Uterus (tissue), 4 donors: ENCODE results near the gene MYOZ3. TPM values are rescaled to one million over a fixed set of nuclear protein-coding genes. Genes with fewer than 3 reads are reported as not detected.
A peak's percentile ranks its signal among the peaks of the same experiment; 100 is the strongest.

Experiments
- DNase-seq, 2 donors: peaks; one replicate each; pipeline ENCODE4 v3.0.0-alpha.2; 2019 to 2020
- H3K27ac ChIP-seq, 2 donors: fragments of 200-600 bp; sonication (generic); 1 replicate in 1 of 2; 2 replicates in 1 of 2; pipeline ENCODE4 v1.5.1; 2016 to 2018
- H3K27me3 ChIP-seq, 2 donors: fragments of 200-600 bp; sonication (generic); one replicate each; pipeline ENCODE4 v1.5.1; 2018 to 2019; ENCODE audit warnings: control low read depth in 1 of 2
- H3K36me3 ChIP-seq, 2 donors: fragments of 200-600 bp; sonication (generic); one replicate each; pipeline ENCODE4 v1.5.1; 2019; ENCODE audit warnings: control low read depth in 1 of 2
- H3K4me1 ChIP-seq, 2 donors: fragments of 200-600 bp; sonication (generic); one replicate each; pipeline ENCODE4 v1.5.1; 2018 to 2019; ENCODE audit warnings: control low read depth in 1 of 2
- H3K4me3 ChIP-seq, 2 donors: fragments of 200-600 bp; sonication (generic); 1 replicate in 1 of 2; 2 replicates in 1 of 2; pipeline ENCODE4 v1.5.1; 2018 to 2019; ENCODE audit warnings: mild to moderate bottlenecking in 1 of 2
- H3K9me3 ChIP-seq, 2 donors: fragments of 200-600 bp; sonication (generic); one replicate each; pipeline ENCODE4 v1.5.1; 2019; ENCODE audit warnings: control low read depth in 1 of 2
- POLR2A ChIP-seq, 2 donors: fragments of 450-650 bp; IDR thresholded peaks; one replicate each; pipeline ENCODE4 v1.6.1; 2016; ENCODE audit warnings: antibody characterized with exemption in 2 of 2, mild to moderate bottlenecking in 1 of 2, moderate library complexity in 1 of 2
- intact Hi-C: fragments of 100-400 bp; cut with DNase I; formaldehyde crosslinking; loops from one replicate; pipeline ENCODE4 v1.15.1; 2023; ENCODE audit warnings: low total_unique reads
- total RNA-seq, 4 donors: library from RNA; depleted of rRNA in 3 of 4; stranded (reverse); fragments of >200 nt in 3 of 4; gene quantifications; one replicate each; pipeline versions ENCODE4 v1.1.0 to v1.2.4, GENCODE V29; 2014 to 2023
- TF ChIP-seq, protein P1 (sequence below), 4 experiments: fragments of 200-600 bp in 2 of 4; fragments of 450-650 bp in 2 of 4; sonication (generic) in 2 of 4; IDR thresholded peaks; one replicate each; pipeline ENCODE4 v1.5.1; 2016 to 2019; ENCODE audit warnings: antibody characterized with exemption in 4 of 4, mild to moderate bottlenecking in 2 of 4, moderate library complexity in 1 of 4
- donor health status: DM: yes; HTN: yes; CAD: no.

Gene MYOZ3, protein sequence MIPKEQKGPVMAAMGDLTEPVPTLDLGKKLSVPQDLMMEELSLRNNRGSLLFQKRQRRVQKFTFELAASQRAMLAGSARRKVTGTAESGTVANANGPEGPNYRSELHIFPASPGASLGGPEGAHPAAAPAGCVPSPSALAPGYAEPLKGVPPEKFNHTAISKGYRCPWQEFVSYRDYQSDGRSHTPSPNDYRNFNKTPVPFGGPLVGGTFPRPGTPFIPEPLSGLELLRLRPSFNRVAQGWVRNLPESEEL
- total RNA-seq = 10 to 100 TPM in 1 of 4 donors, 1 to 10 TPM in 2, not detected in 1; 3.2 to 69.1 (median 3.4) TPM

DNA sequence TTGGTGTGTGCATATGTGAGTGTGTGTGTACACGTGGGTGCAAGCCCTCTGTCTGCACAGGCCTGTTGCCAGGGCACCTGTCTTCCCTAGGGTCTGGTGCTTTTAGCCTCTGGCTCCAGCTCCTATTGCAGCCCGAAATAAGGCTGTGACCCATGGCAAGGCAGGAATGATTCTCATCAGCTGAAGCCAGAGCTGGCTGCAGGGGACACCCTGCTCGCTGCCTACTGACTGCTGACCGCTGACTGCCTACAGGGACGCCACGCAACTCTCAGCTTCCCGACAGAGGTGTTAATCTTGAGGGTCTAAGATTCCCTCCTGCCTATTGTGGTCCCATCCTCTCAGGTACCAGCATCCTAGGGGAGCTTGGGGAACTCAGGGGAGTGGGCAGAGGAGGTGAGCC lies at the start of gene MYOZ3:
Gene MYOZ3 (plus strand): TSS at position 166 of the 400 bp plus-strand sequence. CDS start 1,691 bp downstream, outside the sequence.
- intact Hi-C loops = loop anchor here (5.0 kb wide), 1 partner anchor 84 kb away; no protein-coding TSS in a partner anchor
- Histone ChIP-seq H3K36me3 (no peaks in the 10 kb centered on the region), H3K4me3 (no peak within 1 kb of the TSS), H3K27ac (peak within 1 kb of the TSS; percentile 38 to 45), H3K27me3 (no peaks in the 10 kb centered on the region), H3K4me1 (peaks cover 0 to 7% of the 10 kb centered on the region in 2 donors), H3K9me3 (no peaks in the 10 kb centered on the region)
- no peak for TF ChIP-seq POLR2A (IDR thresholded peaks at IDR 0.05)
- TF ChIP-seq, protein P1, sequence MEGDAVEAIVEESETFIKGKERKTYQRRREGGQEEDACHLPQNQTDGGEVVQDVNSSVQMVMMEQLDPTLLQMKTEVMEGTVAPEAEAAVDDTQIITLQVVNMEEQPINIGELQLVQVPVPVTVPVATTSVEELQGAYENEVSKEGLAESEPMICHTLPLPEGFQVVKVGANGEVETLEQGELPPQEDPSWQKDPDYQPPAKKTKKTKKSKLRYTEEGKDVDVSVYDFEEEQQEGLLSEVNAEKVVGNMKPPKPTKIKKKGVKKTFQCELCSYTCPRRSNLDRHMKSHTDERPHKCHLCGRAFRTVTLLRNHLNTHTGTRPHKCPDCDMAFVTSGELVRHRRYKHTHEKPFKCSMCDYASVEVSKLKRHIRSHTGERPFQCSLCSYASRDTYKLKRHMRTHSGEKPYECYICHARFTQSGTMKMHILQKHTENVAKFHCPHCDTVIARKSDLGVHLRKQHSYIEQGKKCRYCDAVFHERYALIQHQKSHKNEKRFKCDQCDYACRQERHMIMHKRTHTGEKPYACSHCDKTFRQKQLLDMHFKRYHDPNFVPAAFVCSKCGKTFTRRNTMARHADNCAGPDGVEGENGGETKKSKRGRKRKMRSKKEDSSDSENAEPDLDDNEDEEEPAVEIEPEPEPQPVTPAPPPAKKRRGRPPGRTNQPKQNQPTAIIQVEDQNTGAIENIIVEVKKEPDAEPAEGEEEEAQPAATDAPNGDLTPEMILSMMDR (IDR thresholded peaks at IDR 0.05) = no peak
- DNase-seq = peak in 1 of 2 donors; percentile 14

GRCh38 chr5:150612405-150612804 lies 48.6 kb upstream of the MYOZ3 start:
- Histone ChIP-seq H3K27ac (peak overlapping the region; percentile 65 to 86), H3K9me3 (no peaks in the 10 kb centered on the region), H3K36me3 (no peaks in the 10 kb centered on the region), H3K4me1 (peaks cover 28 to 33% of the 10 kb centered on the region in 2 donors), H3K27me3 (no peaks in the 10 kb centered on the region), H3K4me3 (no peak overlapping the region)
- no peak for TF ChIP-seq POLR2A (IDR thresholded peaks at IDR 0.05)
- TF ChIP-seq, protein P1 (IDR thresholded peaks at IDR 0.05) = no peak
- DNase-seq = no peak
- intact Hi-C loops = no loop called here

GRCh38 chr5:150612905-150613670 lies 48.0 kb upstream of the MYOZ3 start:
- peak overlapping the region; percentile 65 to 86 for H3K27ac ChIP-seq
- no peaks in the 10 kb centered on the region for H3K36me3 ChIP-seq
- H3K4me1 ChIP-seq = peaks cover 29 to 36% of the 10 kb centered on the region in 2 donors
- peak; percentile 58 to 64 for DNase-seq
- H3K27me3 ChIP-seq = no peaks in the 10 kb centered on the region
- TF ChIP-seq, protein P1 (IDR thresholded peaks at IDR 0.05) = no peak
- TF ChIP-seq POLR2A (IDR thresholded peaks at IDR 0.05) = no peak
- H3K9me3 ChIP-seq = no peaks in the 10 kb centered on the region
- no peak overlapping the region for H3K4me3 ChIP-seq
- intact Hi-C loops = no loop called here

DNA sequence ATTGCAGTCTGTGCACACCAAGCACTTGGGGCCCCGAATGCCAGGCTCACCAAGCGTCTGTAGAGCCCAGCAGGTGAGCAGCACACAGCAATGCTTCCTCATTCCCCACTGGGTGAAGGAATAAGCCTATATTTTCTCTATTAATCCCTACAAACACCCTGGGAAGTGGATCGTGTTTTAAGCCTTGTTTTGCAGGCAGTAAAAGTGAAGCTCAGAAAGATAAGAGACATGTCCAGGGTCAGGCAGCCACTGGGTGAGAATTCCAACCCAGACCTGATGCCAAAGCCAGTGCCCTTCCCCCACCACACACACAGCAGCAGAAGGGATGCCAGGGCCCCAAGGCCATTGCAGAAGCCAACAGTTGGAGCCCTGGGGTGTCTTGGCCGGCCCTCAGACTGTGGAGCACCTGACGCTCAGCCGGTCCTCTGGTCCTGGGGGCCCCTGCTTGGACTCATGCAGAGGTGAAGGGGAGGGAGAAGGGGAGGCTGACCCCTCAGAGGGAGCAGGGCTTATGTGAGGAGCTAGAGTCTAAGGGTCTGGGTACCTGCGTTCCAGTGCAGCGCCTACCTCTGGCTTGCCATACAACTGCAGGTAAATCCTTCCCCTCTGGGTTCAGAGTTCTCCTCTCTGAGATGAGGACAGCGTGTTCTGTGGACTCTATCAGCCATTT lies 46.9 kb upstream of the MYOZ3 start:
- TF ChIP-seq, protein P1 (IDR thresholded peaks at IDR 0.05) = peak in 1 of 4 experiments; percentile 12
- TF ChIP-seq POLR2A (IDR thresholded peaks at IDR 0.05) = no peak
- Histone ChIP-seq H3K4me1 (peaks cover 38 to 46% of the 10 kb centered on the region in 2 donors), H3K4me3 (no peak overlapping the region), H3K27me3 (no peaks in the 10 kb centered on the region), H3K36me3 (no peaks in the 10 kb centered on the region), H3K27ac (peak overlapping the region; percentile 74 to 86), H3K9me3 (no peaks in the 10 kb centered on the region)
- intact Hi-C loops = no loop called here
- no peak for DNase-seq
